Endothelial cell of umbilical vein (primary cell): ENCODE data around the gene DUSP15.

Experiments
- CTCF ChIP-seq, 2 donors: IDR thresholded peaks; 1 replicate in 1 of 2; 2 replicates in 1 of 2; pipeline ENCODE4 v1.5.1; 2011; ENCODE audit warnings: low read length in 2 of 2, mild to moderate bottlenecking in 2 of 2, moderate library complexity in 2 of 2, control low read depth in 1 of 2, inconsistent platforms in 1 of 2, low read depth in 1 of 2; ENCODE audit not compliant: insufficient read depth in 1 of 2; ENCODE audit errors: extremely low read depth in 1 of 2
- EZH2 ChIP-seq: IDR thresholded peaks from 2 replicates; pipeline ENCODE4 v1.6.1; 2012; ENCODE audit warnings: borderline replicate concordance, low read depth, mild to moderate bottlenecking, moderate library complexity, low read length, inconsistent platforms; ENCODE audit not compliant: severe bottlenecking
- MAX ChIP-seq: IDR thresholded peaks from 2 replicates; pipeline ENCODE4 v1.6.1; 2011; ENCODE audit not compliant: insufficient read depth, insufficient read length
- POLR2AphosphoS5 ChIP-seq: IDR thresholded peaks from 2 replicates; pipeline ENCODE4 v1.6.1; 2012; ENCODE audit warnings: low read depth, mild to moderate bottlenecking, control low read depth, low read length, moderate library complexity; ENCODE audit not compliant: insufficient read depth

GRCh38 chr20:31862506-31862905 lies 7.8 kb downstream of the DUSP15 start:
- no peak for TF ChIP-seq POLR2AphosphoS5
- TF ChIP-seq CTCF (IDR thresholded peaks at IDR 0.05; ENCODE audit: extremely low read depth in 1 of 2, insufficient read depth in 1 of 2, low read depth in 1 of 2, low read length in 2 of 2), result no peak
- no peak for TF ChIP-seq EZH2
- TF ChIP-seq MAX, result no peak
